Esophagus (tissue), 2 donors: ENCODE data around the gene FAM13C. TPM values are rescaled to one million over a fixed set of nuclear protein-coding genes. Genes with fewer than 3 reads are reported as not detected.
"Not testable (repeated sequence)": the region's sequence is repeated elsewhere in the genome, so short reads cannot be mapped to it uniquely, and the experiment has no call there.

Experiments
- H3K27ac ChIP-seq, 2 donors: one replicate each; pipeline ENCODE4 v1.5.1; 2013; ENCODE audit warnings: low read depth in 2 of 2, mild to moderate bottlenecking in 2 of 2, inconsistent platforms in 1 of 2, low read length in 1 of 2, moderate library complexity in 1 of 2
- H3K27me3 ChIP-seq, 2 donors: one replicate each; pipeline ENCODE4 v1.6.1; 2013; ENCODE audit warnings: low read length in 2 of 2, control low read depth in 1 of 2, mild to moderate bottlenecking in 1 of 2; ENCODE audit not compliant: insufficient read depth in 2 of 2, control insufficient read depth in 1 of 2
- H3K36me3 ChIP-seq, 2 donors: one replicate each; pipeline ENCODE4 v1.6.1; 2013; ENCODE audit warnings: low read length in 1 of 2; ENCODE audit not compliant: control insufficient read depth in 2 of 2, insufficient read depth in 2 of 2
- H3K4me1 ChIP-seq, 2 donors: one replicate each; pipeline ENCODE4 v1.6.1; 2013; ENCODE audit warnings: low read length in 1 of 2; ENCODE audit not compliant: control insufficient read depth in 2 of 2, insufficient read depth in 2 of 2
- H3K4me3 ChIP-seq, 2 donors: one replicate each; pipeline ENCODE4 v1.5.1; 2013; ENCODE audit warnings: low read length in 2 of 2, mild to moderate bottlenecking in 2 of 2, low read depth in 1 of 2, moderate library complexity in 1 of 2
- H3K9me3 ChIP-seq, 2 donors: one replicate each; pipeline ENCODE4 v1.6.1; 2013; ENCODE audit warnings: mild to moderate bottlenecking in 2 of 2, low read depth in 1 of 2, low read length in 1 of 2, moderate library complexity in 1 of 2; ENCODE audit not compliant: control insufficient read depth in 2 of 2, insufficient read depth in 1 of 2
- WGBS, 2 donors: extraction: QIAGEN DNeasy Blood & Tissue Kit; methylation state at CpG; one replicate each; pipeline ENCODE4 v1.1.7; 2013; 5-methylcytosine and 5-hydroxymethylcytosine counted together
- polyA plus RNA-seq, 2 donors: library from polyadenylated mRNA; stranded (reverse); fragments of 200-250 nt; gene quantifications; one replicate each; pipeline ENCODE4 v1.2.3, GENCODE V29; 2013
- donor health status: healthy with polysubstance abuse.
- donor health status: Bipolar disorder and iron deficiency.

Gene FAM13C
- polyA plus RNA-seq, 2 donors: 2.7 to 4.4 TPM

DNA sequence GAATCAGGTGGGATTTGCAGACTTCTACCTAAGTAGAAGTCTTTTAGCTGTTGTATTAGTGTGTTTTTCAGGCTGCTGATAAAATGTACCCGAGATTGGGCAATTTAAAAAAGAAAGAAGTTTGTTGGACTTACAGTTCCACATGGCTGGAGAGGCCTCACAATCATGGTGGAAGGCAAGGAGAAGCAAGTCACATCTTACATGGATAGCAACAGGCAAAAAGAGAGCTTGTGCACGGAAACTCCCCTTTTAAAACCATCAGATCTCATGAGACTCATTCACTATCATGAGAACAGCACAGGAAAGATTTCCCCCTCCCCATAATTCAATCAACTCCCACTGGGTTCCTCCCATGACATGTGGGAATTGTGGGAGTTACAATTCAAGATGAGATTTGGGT, 123.2 kb downstream of the FAM13C start:
- not testable (repeated sequence) for H3K9me3 ChIP-seq, H3K27me3 ChIP-seq, H3K27ac ChIP-seq, H3K4me1 ChIP-seq, H3K4me3 ChIP-seq, H3K36me3 ChIP-seq
- WGBS, 2 donors: 67 to 70% methylated on average over 2 of the region's 2 CpGs

DNA sequence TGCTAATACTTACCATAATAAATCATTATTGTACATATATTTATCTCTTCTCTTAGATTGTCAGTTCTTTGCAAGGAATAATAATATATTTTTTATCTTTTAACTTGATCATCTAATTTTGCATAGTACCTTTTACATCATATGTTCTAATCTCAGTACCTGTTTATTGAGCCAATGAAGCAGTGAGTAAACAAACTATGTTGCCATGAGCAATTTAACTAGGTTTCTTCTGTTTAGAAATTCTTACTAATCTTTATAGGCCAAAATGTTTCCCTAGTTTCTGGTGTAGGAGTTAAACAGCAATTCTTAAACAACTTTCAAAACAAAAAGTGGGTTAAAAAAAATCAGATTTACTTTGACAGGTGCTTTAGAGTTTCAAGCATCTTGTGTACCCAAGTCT, 124.6 kb downstream of the FAM13C start:
- Histone ChIP-seq H3K36me3 (no peaks in the 10 kb centered on the region), H3K27ac (no peak overlapping the region), H3K4me3 (no peak overlapping the region), H3K9me3 (no peaks in the 10 kb centered on the region), H3K4me1 (no peaks in the 10 kb centered on the region), H3K27me3 (no peaks in the 10 kb centered on the region)

DNA sequence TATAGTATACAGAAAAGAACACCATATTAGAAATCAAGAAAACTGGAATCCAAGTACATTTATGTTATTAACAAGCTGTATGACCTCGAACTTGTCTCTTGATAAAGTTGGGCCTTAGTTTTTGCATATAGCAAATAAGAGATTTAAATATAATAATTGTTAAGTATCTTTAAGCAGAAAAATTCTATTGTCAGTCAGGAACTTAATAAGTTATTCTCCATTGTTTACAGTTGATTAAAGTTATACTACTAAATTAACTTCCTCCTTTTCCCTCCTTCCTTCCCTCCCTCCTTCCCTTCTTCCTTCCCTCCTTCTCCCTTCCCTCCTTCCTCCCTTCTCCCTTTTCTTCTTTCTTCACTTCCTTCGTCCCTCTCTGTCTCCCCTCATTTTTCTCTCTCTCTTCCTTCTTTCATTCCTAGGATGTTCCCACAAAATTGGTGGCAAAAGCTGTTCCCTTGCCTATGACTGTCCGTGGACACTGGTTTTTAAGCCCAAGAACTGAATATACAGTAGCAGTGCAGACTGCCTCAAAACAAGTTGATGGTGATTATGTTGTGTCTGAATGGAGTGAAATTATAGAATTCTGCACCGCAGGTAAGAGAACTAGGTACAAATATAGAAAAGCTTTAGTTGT, 126.2 kb downstream of the FAM13C start:
- no peaks in the 10 kb centered on the region for H3K9me3 ChIP-seq
- WGBS, 2 donors: 83% methylated on average over 4 of the region's 4 CpGs
- no peak overlapping the region for H3K4me3 ChIP-seq
- no peaks in the 10 kb centered on the region for H3K27me3 ChIP-seq
- H3K36me3 ChIP-seq: no peaks in the 10 kb centered on the region
- H3K27ac ChIP-seq: no peak overlapping the region
- no peaks in the 10 kb centered on the region for H3K4me1 ChIP-seq

DNA sequence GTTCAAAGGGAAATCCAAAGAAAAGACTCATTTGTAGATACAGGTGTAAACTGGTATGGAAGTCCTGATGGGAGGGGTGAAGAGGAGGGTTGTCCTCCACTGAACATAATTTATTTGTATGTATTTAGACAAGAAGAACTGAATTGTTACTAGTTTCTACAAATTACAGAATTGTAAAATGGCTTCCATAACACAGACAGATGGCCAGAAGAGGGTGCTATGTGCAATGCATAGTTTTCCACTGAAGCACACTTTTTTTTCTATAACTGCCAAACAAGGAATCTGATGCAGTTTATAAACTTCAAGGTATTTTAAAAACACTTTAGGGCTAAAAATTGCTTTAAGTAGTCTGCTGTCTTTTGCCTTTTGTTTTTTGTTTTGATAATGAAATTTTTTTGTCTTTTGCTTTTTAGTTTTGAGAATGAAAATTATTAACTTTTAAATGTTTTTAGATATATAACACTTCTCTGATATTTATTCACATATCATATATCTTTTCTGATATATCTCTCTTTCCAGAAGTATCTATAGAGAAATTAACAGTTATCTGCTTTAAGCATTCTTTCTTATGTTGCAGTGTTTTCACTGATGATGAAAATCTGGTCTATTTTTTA, 127.4 kb downstream of the FAM13C start:
- Histone ChIP-seq H3K4me3 (no peak overlapping the region), H3K9me3 (no peaks in the 10 kb centered on the region), H3K4me1 (no peaks in the 10 kb centered on the region), H3K27ac (no peak overlapping the region), H3K36me3 (no peaks in the 10 kb centered on the region), H3K27me3 (no peaks in the 10 kb centered on the region)

DNA sequence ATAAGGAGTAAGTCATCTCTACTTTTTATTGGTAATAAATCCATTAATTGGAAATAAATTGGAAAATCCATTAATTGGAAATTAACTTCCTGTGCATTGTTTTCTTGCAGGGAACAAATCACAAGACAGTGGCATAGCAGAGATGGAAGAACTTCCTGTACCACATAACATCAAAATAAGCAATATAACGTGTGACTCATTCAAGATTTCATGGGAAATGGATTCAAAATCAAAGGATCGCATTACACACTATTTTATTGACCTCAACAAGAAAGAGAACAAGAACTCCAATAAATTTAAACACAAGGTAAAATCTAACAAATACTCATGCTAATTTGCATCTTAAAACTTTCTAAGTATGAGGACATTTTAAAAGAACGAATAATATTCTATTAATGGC, 128.2 kb downstream of the FAM13C start:
- Histone ChIP-seq H3K9me3 (no peaks in the 10 kb centered on the region), H3K4me3 (no peak overlapping the region), H3K4me1 (no peaks in the 10 kb centered on the region), H3K27me3 (no peaks in the 10 kb centered on the region), H3K27ac (no peak overlapping the region), H3K36me3 (no peaks in the 10 kb centered on the region)
- WGBS, 2 donors: 69 to 78% methylated on average over 3 of the region's 3 CpGs

DNA sequence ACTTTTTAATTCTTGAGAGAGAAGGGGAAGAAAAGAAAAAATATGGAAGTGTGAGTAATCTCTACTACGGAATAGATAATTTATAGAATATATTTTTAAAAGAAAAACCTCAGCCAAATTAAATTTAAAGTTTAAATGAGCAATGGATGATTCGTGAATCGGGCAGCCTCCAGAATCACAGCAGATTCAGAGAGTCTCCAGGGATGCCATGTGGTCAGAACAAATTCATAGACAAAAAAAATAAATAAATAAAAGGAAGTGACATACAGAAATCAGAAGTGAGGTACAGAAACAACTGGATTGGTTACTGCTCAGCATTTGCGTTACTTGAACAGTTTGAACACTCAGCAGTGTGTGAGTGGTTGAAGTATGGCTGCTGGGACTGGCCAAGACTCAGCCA, 132.9 kb downstream of the FAM13C start:
- no peaks in the 10 kb centered on the region for H3K4me1 ChIP-seq
- no peaks in the 10 kb centered on the region for H3K27me3 ChIP-seq
- H3K27ac ChIP-seq: no peak overlapping the region
- 95 to 96% methylated on average over 4 of the region's 4 CpGs for WGBS, 2 donors
- no peaks in the 10 kb centered on the region for H3K9me3 ChIP-seq
- no peak overlapping the region for H3K4me3 ChIP-seq
- no peaks in the 10 kb centered on the region for H3K36me3 ChIP-seq

DNA sequence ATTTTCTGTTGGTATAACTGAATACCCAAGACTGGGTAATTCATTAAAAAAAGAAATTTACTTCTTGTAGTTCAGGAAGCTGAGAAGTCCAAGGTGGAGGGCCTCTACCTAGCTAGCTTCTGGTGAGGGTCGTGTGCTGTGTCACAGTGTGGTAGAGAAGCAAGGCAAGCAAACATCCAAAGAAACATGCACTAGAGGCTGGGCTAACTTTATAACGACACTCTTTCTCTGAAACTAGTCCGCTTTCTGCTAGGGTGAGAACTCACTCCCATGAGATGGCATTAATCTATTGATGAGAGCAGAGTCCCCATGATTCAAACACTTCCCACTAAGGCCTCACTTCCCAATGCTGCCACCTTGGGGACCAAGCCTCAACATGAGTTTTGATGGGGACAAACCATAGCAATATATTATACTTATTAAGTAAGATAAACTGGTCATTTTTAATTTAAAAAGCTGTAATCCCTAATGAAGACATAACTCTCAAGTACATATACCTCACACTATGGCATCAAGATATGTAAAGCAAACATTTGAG, 135.1 kb downstream of the FAM13C start:
- no peaks in the 10 kb centered on the region for H3K4me1 ChIP-seq
- H3K27me3 ChIP-seq: no peaks in the 10 kb centered on the region
- H3K27ac ChIP-seq: no peak overlapping the region
- no peaks in the 10 kb centered on the region for H3K36me3 ChIP-seq
- 85 to 89% methylated on average over 3 of the region's 3 CpGs for WGBS, 2 donors
- no peaks in the 10 kb centered on the region for H3K9me3 ChIP-seq
- no peak overlapping the region for H3K4me3 ChIP-seq

DNA sequence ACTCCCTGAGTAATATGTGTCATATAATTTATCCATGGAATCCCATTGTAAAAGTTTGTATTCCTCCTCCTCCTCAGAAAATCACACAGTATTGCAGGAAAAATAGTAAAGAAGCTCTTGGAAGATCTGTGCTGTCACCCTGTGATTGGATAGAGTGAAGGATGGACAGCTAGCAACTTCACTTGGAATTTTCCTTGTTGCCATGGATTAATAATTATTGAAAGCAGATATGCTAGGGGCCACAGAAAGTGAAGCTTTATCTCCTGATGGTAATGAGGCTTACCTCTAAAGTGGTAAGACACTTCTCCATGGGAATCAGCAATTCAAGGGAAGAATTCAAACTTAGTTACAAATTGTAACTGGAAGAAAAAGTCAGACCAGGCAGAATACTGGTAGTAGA, 137.1 kb downstream of the FAM13C start:
- Histone ChIP-seq H3K27ac (no peak overlapping the region), H3K27me3 (no peaks in the 10 kb centered on the region), H3K4me1 (no peaks in the 10 kb centered on the region), H3K4me3 (no peak overlapping the region), H3K9me3 (no peaks in the 10 kb centered on the region), H3K36me3 (no peaks in the 10 kb centered on the region)

DNA sequence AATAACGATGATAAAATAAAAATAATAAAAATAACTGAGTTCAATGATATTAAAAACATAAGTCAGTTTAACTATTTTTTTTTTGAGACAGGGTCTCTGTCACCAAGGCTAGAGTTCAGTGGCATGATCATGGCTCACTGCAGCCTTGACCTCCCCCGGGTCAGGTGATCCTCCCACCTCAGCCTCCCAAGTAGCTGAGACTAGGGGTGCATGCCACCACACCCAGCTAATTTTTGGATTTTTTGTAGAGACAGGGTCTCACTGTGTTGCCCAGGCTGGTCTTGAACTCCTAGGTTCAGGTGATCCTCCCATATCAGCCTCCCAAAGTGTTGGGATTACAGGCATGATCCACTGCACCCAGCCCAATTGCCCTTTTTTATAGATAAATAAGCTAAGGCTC, 138.8 kb downstream of the FAM13C start:
- not testable (repeated sequence) for H3K9me3 ChIP-seq, H3K4me3 ChIP-seq, H3K36me3 ChIP-seq, H3K4me1 ChIP-seq, H3K27me3 ChIP-seq, H3K27ac ChIP-seq
- 89 to 93% methylated on average over 2 of the region's 2 CpGs for WGBS, 2 donors

DNA sequence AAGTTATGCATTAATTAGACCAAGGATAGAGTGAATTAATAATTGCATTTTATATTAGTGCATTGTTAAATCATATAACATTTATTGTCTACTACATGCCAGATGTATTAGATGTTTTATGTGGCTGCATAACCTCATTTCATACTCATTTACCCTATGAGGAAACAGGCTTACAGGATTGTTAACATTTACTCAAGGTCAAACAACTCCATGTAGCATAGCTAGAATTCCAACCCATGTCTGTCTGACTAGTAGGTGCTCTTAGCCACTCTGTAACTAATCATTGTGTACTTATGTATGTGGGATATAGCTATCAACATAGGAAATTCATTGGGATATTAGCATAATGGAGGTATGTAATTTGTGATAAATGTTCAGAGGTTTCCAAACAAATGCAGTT, 139.6 kb downstream of the FAM13C start:
- Histone ChIP-seq H3K27me3 (peaks cover 0 to 2% of the 10 kb centered on the region in 2 donors), H3K9me3 (no peaks in the 10 kb centered on the region), H3K4me1 (no peaks in the 10 kb centered on the region), H3K36me3 (no peaks in the 10 kb centered on the region), H3K27ac (no peak overlapping the region), H3K4me3 (no peak overlapping the region)
